Hepatocyte (in vitro differentiated cells): ENCODE data around the gene CAPN8.

ENCODE experiments used
- EZH2 ChIP-seq: fragments of 200-600 bp; sonication (generic); IDR thresholded peaks from 2 replicates; pipeline ENCODE4 v1.6.1; 2016; ENCODE audit warnings: antibody characterized with exemption, mild to moderate bottlenecking, borderline replicate concordance
- TF ChIP-seq, protein P1 (sequence below): fragments of 200-600 bp; sonication (generic); IDR thresholded peaks from 2 replicates; pipeline ENCODE4 v1.5.1; 2016; ENCODE audit warnings: antibody characterized with exemption, mild to moderate bottlenecking; ENCODE audit not compliant: poor library complexity

DNA sequence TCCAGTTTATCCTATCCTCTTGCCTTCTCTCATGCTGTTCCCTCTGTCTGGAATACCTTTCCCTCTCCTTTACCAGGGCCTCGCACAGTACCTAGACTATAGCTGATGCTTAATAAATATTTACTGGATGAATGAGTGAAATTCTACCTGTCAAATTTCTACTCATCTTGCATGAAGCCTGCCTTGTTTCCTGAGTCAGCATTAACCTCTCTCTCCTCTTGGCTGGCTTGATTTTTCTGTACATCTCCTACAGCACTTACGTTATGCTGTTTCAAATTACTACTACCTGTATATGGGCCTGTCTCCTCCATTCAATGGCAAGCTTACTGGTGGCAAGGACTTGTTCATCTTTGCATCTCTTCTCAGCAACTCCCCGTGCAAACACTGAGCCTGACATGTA is 130.8 kb downstream of the CAPN8 start:
- TF ChIP-seq, protein P1, sequence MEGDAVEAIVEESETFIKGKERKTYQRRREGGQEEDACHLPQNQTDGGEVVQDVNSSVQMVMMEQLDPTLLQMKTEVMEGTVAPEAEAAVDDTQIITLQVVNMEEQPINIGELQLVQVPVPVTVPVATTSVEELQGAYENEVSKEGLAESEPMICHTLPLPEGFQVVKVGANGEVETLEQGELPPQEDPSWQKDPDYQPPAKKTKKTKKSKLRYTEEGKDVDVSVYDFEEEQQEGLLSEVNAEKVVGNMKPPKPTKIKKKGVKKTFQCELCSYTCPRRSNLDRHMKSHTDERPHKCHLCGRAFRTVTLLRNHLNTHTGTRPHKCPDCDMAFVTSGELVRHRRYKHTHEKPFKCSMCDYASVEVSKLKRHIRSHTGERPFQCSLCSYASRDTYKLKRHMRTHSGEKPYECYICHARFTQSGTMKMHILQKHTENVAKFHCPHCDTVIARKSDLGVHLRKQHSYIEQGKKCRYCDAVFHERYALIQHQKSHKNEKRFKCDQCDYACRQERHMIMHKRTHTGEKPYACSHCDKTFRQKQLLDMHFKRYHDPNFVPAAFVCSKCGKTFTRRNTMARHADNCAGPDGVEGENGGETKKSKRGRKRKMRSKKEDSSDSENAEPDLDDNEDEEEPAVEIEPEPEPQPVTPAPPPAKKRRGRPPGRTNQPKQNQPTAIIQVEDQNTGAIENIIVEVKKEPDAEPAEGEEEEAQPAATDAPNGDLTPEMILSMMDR, result no peak
- no peak for TF ChIP-seq EZH2
